OCI-LY1 (cell line): Measurements from ENCODE around the gene HIRA.

Experiments used
- H2AFZ ChIP-seq: fragments of 200-600 bp; sonication (generic), shearing (Covaris generic); 2 replicates; pipeline ENCODE4 v1.6.0; 2014; ENCODE audit warnings: antibody characterized with exemption, mild to moderate bottlenecking, low read length
- H3F3A ChIP-seq: fragments of 200-600 bp; sonication (generic), shearing (Covaris generic); 2 replicates; pipeline ENCODE4 v1.6.0; 2014; ENCODE audit warnings: mild to moderate bottlenecking, antibody characterized with exemption, low read length, moderate library complexity; ENCODE audit not compliant: insufficient read depth
- H3K27ac ChIP-seq: fragments of 200-600 bp; sonication (generic); 2 replicates; pipeline ENCODE4 v1.5.1; 2014; ENCODE audit warnings: low read length, mixed run types, mild to moderate bottlenecking, low read depth; ENCODE audit not compliant: poor library complexity, severe bottlenecking
- H3K27me3 ChIP-seq: fragments of 200-600 bp; sonication (generic); 2 replicates; pipeline ENCODE4 v1.6.0; 2014; ENCODE audit warnings: antibody characterized with exemption, mild to moderate bottlenecking, low read length, moderate library complexity; ENCODE audit not compliant: insufficient read depth
- H3K36me3 ChIP-seq: fragments of 200-600 bp; sonication (generic); 2 replicates; pipeline ENCODE4 v1.6.1; 2014; ENCODE audit warnings: mild to moderate bottlenecking, antibody characterized with exemption, low read length, moderate library complexity, mixed read lengths; ENCODE audit not compliant: insufficient read depth
- H3K4me1 ChIP-seq: fragments of 200-600 bp; sonication (generic); 2 replicates; pipeline ENCODE4 v1.5.1; 2014; ENCODE audit warnings: mild to moderate bottlenecking, low read length, moderate library complexity; ENCODE audit not compliant: insufficient read depth, severe bottlenecking
- H3K4me2 ChIP-seq: fragments of 200-600 bp; sonication (generic), shearing (Covaris generic); 2 replicates; pipeline ENCODE4 v1.6.1; 2014; ENCODE audit warnings: low read length
- H3K4me3 ChIP-seq: fragments of 200-600 bp; sonication (generic); 2 replicates; pipeline ENCODE4 v1.5.1; 2014; ENCODE audit warnings: low read length, low read depth, mild to moderate bottlenecking, mixed read lengths; ENCODE audit not compliant: poor library complexity, severe bottlenecking
- H3K79me2 ChIP-seq: fragments of 200-600 bp; shearing (Covaris generic); 2 replicates; pipeline ENCODE4 v1.6.1; 2016; ENCODE audit warnings: mixed run types, low read length, mixed read lengths; ENCODE audit not compliant: insufficient read depth
- H3K9ac ChIP-seq: fragments of 200-600 bp; sonication (generic), shearing (Covaris generic); 2 replicates; pipeline ENCODE4 v1.6.1; 2014; ENCODE audit warnings: mild to moderate bottlenecking, low read length, mixed read lengths
- H3K9me2 ChIP-seq: fragments of 200-600 bp; sonication (generic), shearing (Covaris generic); 2 replicates; pipeline ENCODE4 v1.6.1; 2014; ENCODE audit warnings: low read depth, mild to moderate bottlenecking, low read length, mixed read lengths
- H3K9me3 ChIP-seq: fragments of 200-600 bp; shearing (Covaris generic); 2 replicates; pipeline ENCODE4 v1.6.1; 2014; ENCODE audit warnings: low read length, mixed read lengths
- H4K20me1 ChIP-seq: fragments of 200-600 bp; sonication (generic), shearing (Covaris generic); 2 replicates; pipeline ENCODE4 v1.6.0; 2016; ENCODE audit warnings: mild to moderate bottlenecking, low read length; ENCODE audit not compliant: insufficient read depth
- EZH2 ChIP-seq: fragments of 200-600 bp; sonication (generic), shearing (Covaris generic); IDR thresholded peaks from 2 replicates; pipeline ENCODE4 v1.8.0; 2017; ENCODE audit warnings: borderline replicate concordance, mixed run types, mild to moderate bottlenecking, antibody characterized with exemption, low read length, moderate library complexity, mixed read lengths
- TF ChIP-seq, protein P1 (sequence below): fragments of 200-600 bp; sonication (generic), shearing (Covaris generic); IDR thresholded peaks from 2 replicates; pipeline ENCODE4 v1.5.1; 2017; ENCODE audit warnings: mild to moderate bottlenecking, antibody characterized with exemption, low read length, moderate library complexity, mixed read lengths

The HIRA gene

DNA sequence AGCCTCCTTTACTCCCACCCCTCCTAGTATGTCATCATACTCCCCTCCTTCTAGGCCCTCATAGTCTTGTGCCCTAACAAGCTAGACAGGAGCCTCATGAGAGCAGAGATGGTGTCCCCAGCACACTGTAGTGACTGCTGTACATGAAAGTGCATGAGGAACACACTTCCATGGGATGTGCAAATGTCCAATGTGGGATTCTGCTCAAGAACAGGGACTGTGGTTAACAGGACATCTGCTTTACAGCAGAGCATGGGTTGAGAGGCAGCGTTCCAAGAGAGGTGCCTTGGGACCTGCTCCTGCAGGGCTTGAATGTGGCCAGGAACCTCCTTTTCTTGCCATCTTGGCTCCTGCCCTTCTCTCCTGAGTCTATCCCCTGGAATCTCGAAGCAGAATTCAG lies 45.3 kb downstream of the HIRA start:
- no peak overlapping the region for H3K4me2 ChIP-seq
- H3K9me2 ChIP-seq: no peaks in the 10 kb centered on the region
- H3K36me3 ChIP-seq: peaks cover 95% of the 10 kb centered on the region
- H3K79me2 ChIP-seq: no peaks in the 10 kb centered on the region
- H4K20me1 ChIP-seq: no peaks in the 10 kb centered on the region
- H3K4me1 ChIP-seq: no peaks in the 10 kb centered on the region
- H3K4me3 ChIP-seq: no peak overlapping the region
- H3F3A ChIP-seq: no peaks in the 10 kb centered on the region
- no peak overlapping the region for H3K27ac ChIP-seq
- no peak for TF ChIP-seq EZH2
- no peaks in the 10 kb centered on the region for H3K27me3 ChIP-seq
- no peak overlapping the region for H2AFZ ChIP-seq
- H3K9me3 ChIP-seq: no peaks in the 10 kb centered on the region
- no peak overlapping the region for H3K9ac ChIP-seq

DNA sequence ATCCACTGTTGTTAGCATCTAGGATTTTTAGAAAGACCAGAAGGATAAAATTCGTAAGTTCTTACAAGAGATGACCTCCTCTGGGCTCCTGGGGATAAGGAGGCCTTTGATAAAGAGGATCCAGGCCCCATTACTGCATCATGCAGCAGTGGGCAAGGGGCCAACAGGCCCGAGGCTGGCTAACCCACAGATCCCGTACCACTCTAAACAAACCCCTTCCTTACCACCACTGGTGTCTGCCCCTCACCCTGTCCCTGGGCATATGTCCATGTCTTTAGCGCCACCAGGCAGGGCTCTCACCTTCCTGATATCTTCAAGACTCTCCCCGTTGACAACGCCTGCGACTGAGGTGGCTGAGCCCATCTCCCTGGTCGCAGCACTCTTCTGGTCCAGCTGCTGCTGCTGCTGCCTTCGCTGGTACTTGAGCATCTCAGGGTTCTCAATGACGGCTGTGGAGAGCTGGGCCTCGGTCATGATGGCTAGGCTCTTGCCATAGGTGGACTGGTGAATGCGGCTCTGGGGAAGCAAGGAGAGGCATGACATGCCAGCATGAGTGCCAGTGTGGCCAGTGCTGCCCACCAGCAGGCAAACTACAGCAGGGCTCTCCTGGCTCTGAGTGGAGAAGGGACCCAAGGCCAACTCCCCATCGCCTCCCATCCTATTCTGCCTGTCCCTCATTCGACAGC lies 46.2 kb downstream of the HIRA start:
- H3K9ac ChIP-seq: no peak overlapping the region
- no peak overlapping the region for H3K4me3 ChIP-seq
- H3K4me2 ChIP-seq: no peak overlapping the region
- TF ChIP-seq, protein P1, sequence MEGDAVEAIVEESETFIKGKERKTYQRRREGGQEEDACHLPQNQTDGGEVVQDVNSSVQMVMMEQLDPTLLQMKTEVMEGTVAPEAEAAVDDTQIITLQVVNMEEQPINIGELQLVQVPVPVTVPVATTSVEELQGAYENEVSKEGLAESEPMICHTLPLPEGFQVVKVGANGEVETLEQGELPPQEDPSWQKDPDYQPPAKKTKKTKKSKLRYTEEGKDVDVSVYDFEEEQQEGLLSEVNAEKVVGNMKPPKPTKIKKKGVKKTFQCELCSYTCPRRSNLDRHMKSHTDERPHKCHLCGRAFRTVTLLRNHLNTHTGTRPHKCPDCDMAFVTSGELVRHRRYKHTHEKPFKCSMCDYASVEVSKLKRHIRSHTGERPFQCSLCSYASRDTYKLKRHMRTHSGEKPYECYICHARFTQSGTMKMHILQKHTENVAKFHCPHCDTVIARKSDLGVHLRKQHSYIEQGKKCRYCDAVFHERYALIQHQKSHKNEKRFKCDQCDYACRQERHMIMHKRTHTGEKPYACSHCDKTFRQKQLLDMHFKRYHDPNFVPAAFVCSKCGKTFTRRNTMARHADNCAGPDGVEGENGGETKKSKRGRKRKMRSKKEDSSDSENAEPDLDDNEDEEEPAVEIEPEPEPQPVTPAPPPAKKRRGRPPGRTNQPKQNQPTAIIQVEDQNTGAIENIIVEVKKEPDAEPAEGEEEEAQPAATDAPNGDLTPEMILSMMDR: no peak
- TF ChIP-seq EZH2: no peak
- no peaks in the 10 kb centered on the region for H4K20me1 ChIP-seq
- H3K27ac ChIP-seq: no peak overlapping the region
- H2AFZ ChIP-seq: no peak overlapping the region
- no peaks in the 10 kb centered on the region for H3K4me1 ChIP-seq
- H3F3A ChIP-seq: no peaks in the 10 kb centered on the region
- H3K36me3 ChIP-seq: peaks cover 95% of the 10 kb centered on the region
- no peaks in the 10 kb centered on the region for H3K79me2 ChIP-seq
- no peaks in the 10 kb centered on the region for H3K9me3 ChIP-seq
- no peaks in the 10 kb centered on the region for H3K9me2 ChIP-seq
- no peaks in the 10 kb centered on the region for H3K27me3 ChIP-seq

DNA sequence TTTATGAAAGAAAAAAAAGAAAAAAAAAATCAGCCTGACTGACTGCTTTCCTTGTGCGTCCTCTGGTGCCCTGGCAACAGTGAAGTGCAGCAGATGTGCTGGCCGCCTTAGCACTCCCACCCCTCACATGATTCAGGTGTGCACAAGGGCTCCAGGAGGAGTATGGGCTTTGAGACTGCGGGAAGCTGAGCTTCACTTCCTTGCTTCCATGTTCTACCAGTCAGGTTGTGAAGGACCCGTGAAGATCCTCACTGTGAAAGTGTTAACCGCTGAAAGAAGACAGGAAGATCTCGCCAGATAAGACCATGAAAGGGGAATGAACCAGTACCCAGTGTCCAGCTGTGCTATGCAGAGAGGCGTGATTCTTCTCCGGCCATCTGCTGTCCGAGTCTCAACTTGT lies 48.2 kb downstream of the HIRA start:
- H3K9me2 ChIP-seq: no peaks in the 10 kb centered on the region

More for the DNA sequence above, 48.2 kb downstream of the HIRA start:
- H3K79me2 ChIP-seq: no peaks in the 10 kb centered on the region
- no peak overlapping the region for H3K27ac ChIP-seq
- no peak for TF ChIP-seq EZH2
- TF ChIP-seq, protein P1: no peak
- H3K27me3 ChIP-seq: no peaks in the 10 kb centered on the region
- H3F3A ChIP-seq: no peaks in the 10 kb centered on the region
- no peak overlapping the region for H2AFZ ChIP-seq
- peaks cover 77% of the 10 kb centered on the region for H3K36me3 ChIP-seq
- H3K9me3 ChIP-seq: no peaks in the 10 kb centered on the region
- H3K9ac ChIP-seq: no peak overlapping the region
- H4K20me1 ChIP-seq: no peaks in the 10 kb centered on the region
- H3K4me3 ChIP-seq: no peak overlapping the region
- no peaks in the 10 kb centered on the region for H3K4me1 ChIP-seq
- H3K4me2 ChIP-seq: no peak overlapping the region
